HepG2 (cell line): Measurements from ENCODE around the gene PCTP. TPM values are rescaled to one million over a fixed set of nuclear protein-coding genes. Genes with fewer than 3 reads are reported as not detected.

Experiments used
- BHLHE40 ChIP-seq: IDR thresholded peaks from 2 replicates; pipeline ENCODE4 v1.6.1; 2011; ENCODE audit warnings: low read length, improper control_type of control experiment
- FOSL2 ChIP-seq: sonication (generic); formaldehyde crosslinking; IDR thresholded peaks from 2 replicates; pipeline ENCODE4 v1.4.0; 2020; ENCODE audit warnings: missing genetic modification reagents
- HHEX ChIP-seq: IDR thresholded peaks from 2 replicates; pipeline ENCODE4 v1.6.1; 2016; ENCODE audit warnings: control low read depth
- HOXA5 ChIP-seq: sonication (generic); formaldehyde crosslinking; IDR thresholded peaks from 2 replicates; pipeline ENCODE4 v1.4.0; 2020; ENCODE audit warnings: missing genetic modification reagents
- MXD4 ChIP-seq: IDR thresholded peaks from 2 replicates; pipeline ENCODE4 v1.6.1; 2016; ENCODE audit warnings: mild to moderate bottlenecking, missing biosample characterization, missing genetic modification reagents
- POGZ ChIP-seq: sonication (generic); formaldehyde crosslinking; IDR thresholded peaks from 2 replicates; pipeline ENCODE4 v1.4.0; 2020; ENCODE audit warnings: mild to moderate bottlenecking, missing genetic modification reagents
- RAD21 ChIP-seq: fragments of 450-650 bp; formaldehyde crosslinking; IDR thresholded peaks from 2 replicates; pipeline ENCODE4 v1.5.0; 2020; ENCODE audit warnings: mild to moderate bottlenecking
- SMYD3 ChIP-seq: sonication (generic); formaldehyde crosslinking; IDR thresholded peaks from 2 replicates; pipeline ENCODE4 v1.8.1; 2023; ENCODE audit warnings: mild to moderate bottlenecking, missing genetic modification reagents
- SRSF4 ChIP-seq: fragments of 200-400 bp; formaldehyde crosslinking; IDR thresholded peaks from one replicate; pipeline ENCODE4 v1.6.1; 2018; ENCODE audit warnings: mild to moderate bottlenecking, low read depth, low read length, moderate library complexity; ENCODE audit not compliant: poor library complexity, severe bottlenecking
- ZFP36L1 ChIP-seq: sonication (generic); formaldehyde crosslinking; IDR thresholded peaks from 2 replicates; pipeline ENCODE4 v1.8.0; 2022; ENCODE audit warnings: mild to moderate bottlenecking, missing genetic modification reagents, moderate library complexity
- ZNF263 ChIP-seq: sonication (generic); formaldehyde crosslinking; IDR thresholded peaks from 2 replicates; pipeline ENCODE4 v1.4.0; 2020; ENCODE audit warnings: missing genetic modification reagents
- ZNF33B ChIP-seq: sonication (generic); formaldehyde crosslinking; IDR thresholded peaks from 2 replicates; pipeline ENCODE4 v1.5.1; 2020; ENCODE audit warnings: mild to moderate bottlenecking, missing genetic modification reagents
- ZNF501 ChIP-seq: sonication (generic); formaldehyde crosslinking; IDR thresholded peaks from 2 replicates; pipeline ENCODE4 v1.5.1; 2020; ENCODE audit warnings: mild to moderate bottlenecking, moderate library complexity, missing genetic modification reagents
- ZNF629 ChIP-seq: sonication (generic); formaldehyde crosslinking; conservative IDR thresholded peaks from 2 replicates; pipeline ENCODE4 v1.5.0; 2020; ENCODE audit warnings: missing genetic modification reagents
- ZNF7 ChIP-seq: IDR thresholded peaks from 2 replicates; pipeline ENCODE4 v1.6.1; 2016; ENCODE audit warnings: missing biosample characterization, missing genetic modification reagents
- polyA plus RNA-seq, 8 experiments: library from polyadenylated mRNA; depleted of rRNA in 3 of 8; stranded (reverse) in 7 of 8; unstranded in 1 of 8; fragments of >200 nt; fragmentation: Illumina TruSeq in 4 of 8; extraction: Trizol in 4 of 8; gene quantifications; 2 replicates each; pipeline versions ENCODE4 v1.2.1 to v1.2.3, GENCODE V29; 2011 to 2016; ENCODE audit warnings: low read depth in 4 of 8, missing spikeins in 1 of 8, mixed read lengths in 1 of 8; ENCODE audit not compliant: insufficient read depth in 1 of 8
- total RNA-seq, 5 experiments: library from RNA; depleted of rRNA; stranded (reverse); fragments of >200 nt; fragmentation: Illumina TruSeq; extraction: Trizol; gene quantifications; 2 replicates each; pipeline ENCODE4 v1.2.3, GENCODE V29; 2016; ENCODE audit warnings: low read depth in 1 of 5
- TF ChIP-seq, protein P1 (sequence below): sonication (generic); formaldehyde crosslinking; IDR thresholded peaks from 2 replicates; pipeline ENCODE4 v1.4.0; 2020; ENCODE audit warnings: missing genetic modification reagents, borderline replicate concordance
- TF ChIP-seq, protein P2 (sequence below): sonication (generic); formaldehyde crosslinking; IDR thresholded peaks from 2 replicates; pipeline ENCODE4 v1.4.0; 2020; ENCODE audit warnings: missing genetic modification reagents, mild to moderate bottlenecking, borderline replicate concordance
- TF ChIP-seq, protein P3 (sequence below): sonication (generic); formaldehyde crosslinking; IDR thresholded peaks from 2 replicates; pipeline ENCODE4 v1.5.0; 2020; ENCODE audit warnings: missing genetic modification reagents, mild to moderate bottlenecking, borderline replicate concordance
- TF ChIP-seq, protein P4 (sequence below): sonication (generic); formaldehyde crosslinking; IDR thresholded peaks from 2 replicates; pipeline ENCODE4 v1.8.1; 2023; ENCODE audit warnings: mild to moderate bottlenecking, inconsistent platforms, moderate library complexity, missing genetic modification reagents, borderline replicate concordance
- TF ChIP-seq, protein P5 (sequence below): sonication (generic); formaldehyde crosslinking; IDR thresholded peaks from 2 replicates; pipeline ENCODE4 v1.4.0; 2020; ENCODE audit warnings: missing genetic modification reagents

The PCTP gene
- total and polyA plus RNA-seq, 2 of the 13 experiments (the other 11 are each of a cell fraction or from before 2014, with no cell fraction given), result 37.1 to 50.7 TPM

DNA sequence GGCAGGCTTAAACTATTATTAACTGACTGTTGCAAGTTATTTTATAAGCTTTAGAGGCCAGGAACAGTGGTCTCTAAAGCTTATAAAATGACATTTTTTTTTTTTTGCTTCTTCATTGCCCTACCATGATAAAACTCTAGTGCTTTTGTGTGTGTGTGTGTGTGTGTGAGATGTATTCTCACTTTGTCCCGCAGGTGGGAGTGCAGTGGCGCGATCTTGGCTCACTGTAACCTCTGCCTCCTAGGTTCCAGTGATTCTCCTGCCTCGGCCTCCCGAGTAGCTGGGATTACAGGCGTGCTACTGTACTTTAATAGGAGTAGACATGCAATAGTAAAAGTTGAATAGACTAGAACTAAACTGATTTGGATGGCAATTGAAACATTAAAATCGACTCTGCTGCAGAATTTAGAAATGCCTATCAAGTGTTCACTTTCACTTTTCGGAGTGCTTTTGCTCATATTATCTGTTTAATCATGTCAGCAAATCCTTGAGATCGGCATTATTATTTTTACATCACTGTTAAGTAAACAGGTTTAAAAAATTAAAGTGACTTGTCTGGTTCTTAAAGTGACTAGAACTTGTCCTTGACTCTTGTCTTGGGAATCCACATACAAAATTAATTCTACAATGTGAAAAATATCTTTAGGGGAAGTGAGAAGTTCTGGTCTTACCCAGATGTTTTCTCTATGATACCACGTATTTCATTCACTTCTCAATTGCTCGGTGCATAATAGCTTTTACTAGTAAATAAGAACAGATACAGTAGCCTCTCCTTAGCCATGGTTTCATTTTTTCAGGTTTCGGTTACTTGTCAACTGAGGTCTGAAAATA lies 8.4 kb upstream of the PCTP start (continued):
- TF ChIP-seq, protein P1, sequence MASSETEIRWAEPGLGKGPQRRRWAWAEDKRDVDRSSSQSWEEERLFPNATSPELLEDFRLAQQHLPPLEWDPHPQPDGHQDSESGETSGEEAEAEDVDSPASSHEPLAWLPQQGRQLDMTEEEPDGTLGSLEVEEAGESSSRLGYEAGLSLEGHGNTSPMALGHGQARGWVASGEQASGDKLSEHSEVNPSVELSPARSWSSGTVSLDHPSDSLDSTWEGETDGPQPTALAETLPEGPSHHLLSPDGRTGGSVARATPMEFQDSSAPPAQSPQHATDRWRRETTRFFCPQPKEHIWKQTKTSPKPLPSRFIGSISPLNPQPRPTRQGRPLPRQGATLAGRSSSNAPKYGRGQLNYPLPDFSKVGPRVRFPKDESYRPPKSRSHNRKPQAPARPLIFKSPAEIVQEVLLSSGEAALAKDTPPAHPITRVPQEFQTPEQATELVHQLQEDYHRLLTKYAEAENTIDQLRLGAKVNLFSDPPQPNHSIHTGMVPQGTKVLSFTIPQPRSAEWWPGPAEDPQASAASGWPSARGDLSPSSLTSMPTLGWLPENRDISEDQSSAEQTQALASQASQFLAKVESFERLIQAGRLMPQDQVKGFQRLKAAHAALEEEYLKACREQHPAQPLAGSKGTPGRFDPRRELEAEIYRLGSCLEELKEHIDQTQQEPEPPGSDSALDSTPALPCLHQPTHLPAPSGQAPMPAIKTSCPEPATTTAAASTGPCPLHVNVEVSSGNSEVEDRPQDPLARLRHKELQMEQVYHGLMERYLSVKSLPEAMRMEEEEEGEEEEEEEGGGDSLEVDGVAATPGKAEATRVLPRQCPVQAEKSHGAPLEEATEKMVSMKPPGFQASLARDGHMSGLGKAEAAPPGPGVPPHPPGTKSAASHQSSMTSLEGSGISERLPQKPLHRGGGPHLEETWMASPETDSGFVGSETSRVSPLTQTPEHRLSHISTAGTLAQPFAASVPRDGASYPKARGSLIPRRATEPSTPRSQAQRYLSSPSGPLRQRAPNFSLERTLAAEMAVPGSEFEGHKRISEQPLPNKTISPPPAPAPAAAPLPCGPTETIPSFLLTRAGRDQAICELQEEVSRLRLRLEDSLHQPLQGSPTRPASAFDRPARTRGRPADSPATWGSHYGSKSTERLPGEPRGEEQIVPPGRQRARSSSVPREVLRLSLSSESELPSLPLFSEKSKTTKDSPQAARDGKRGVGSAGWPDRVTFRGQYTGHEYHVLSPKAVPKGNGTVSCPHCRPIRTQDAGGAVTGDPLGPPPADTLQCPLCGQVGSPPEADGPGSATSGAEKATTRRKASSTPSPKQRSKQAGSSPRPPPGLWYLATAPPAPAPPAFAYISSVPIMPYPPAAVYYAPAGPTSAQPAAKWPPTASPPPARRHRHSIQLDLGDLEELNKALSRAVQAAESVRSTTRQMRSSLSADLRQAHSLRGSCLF (CRISPR knock-in tag), result no peak
- TF ChIP-seq BHLHE40, result no peak
- TF ChIP-seq ZFP36L1 (CRISPR knock-in tag), result no peak
- TF ChIP-seq SRSF4, result no peak
- no peak for TF ChIP-seq SMYD3 (CRISPR knock-in tag)
- peak; percentile 42; the same call in 1 of the 2 replicates for TF ChIP-seq POGZ (CRISPR knock-in tag)
- TF ChIP-seq, protein P2, sequence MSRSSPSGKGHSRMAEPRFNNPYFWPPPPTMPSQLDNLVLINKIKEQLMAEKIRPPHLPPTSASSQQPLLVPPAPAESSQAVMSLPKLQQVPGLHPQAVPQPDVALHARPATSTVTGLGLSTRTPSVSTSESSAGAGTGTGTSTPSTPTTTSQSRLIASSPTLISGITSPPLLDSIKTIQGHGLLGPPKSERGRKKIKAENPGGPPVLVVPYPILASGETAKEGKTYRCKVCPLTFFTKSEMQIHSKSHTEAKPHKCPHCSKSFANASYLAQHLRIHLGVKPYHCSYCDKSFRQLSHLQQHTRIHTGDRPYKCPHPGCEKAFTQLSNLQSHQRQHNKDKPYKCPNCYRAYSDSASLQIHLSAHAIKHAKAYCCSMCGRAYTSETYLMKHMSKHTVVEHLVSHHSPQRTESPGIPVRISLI (CRISPR knock-in tag), result no peak
- TF ChIP-seq, protein P3, sequence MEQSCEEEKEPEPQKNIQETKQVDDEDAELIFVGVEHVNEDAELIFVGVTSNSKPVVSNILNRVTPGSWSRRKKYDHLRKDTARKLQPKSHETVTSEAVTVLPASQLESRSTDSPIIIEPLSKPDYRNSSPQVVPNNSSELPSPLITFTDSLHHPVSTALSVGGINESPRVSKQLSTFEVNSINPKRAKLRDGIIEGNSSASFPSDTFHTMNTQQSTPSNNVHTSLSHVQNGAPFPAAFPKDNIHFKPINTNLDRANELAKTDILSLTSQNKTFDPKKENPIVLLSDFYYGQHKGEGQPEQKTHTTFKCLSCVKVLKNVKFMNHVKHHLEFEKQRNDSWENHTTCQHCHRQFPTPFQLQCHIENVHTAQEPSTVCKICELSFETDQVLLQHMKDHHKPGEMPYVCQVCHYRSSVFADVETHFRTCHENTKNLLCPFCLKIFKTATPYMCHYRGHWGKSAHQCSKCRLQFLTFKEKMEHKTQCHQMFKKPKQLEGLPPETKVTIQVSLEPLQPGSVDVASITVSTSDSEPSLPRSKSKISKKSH (CRISPR knock-in tag), result no peak
- TF ChIP-seq, protein P4, sequence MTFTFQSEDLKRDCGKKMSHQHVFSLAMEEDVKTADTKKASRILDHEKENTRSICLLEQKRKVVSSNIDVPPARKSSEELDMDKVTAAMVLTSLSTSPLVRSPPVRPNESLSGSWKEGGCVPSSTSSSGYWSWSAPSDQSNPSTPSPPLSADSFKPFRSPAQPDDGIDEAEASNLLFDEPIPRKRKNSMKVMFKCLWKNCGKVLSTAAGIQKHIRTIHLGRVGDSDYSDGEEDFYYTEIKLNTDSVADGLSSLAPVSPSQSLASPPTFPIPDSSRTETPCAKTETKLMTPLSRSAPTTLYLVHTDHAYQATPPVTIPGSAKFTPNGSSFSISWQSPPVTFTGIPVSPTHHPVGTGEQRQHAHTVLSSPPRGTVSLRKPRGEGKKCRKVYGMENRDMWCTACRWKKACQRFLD (CRISPR knock-in tag), result no peak
- no peak for TF ChIP-seq ZNF501 (CRISPR knock-in tag)
- TF ChIP-seq ZNF7 (CRISPR knock-in tag), result no peak
- TF ChIP-seq RAD21, result peak; percentile 76
- TF ChIP-seq HHEX (CRISPR knock-in tag), result no peak
- no peak for TF ChIP-seq MXD4
- no peak for TF ChIP-seq ZNF33B (CRISPR knock-in tag)
- TF ChIP-seq HOXA5 (CRISPR knock-in tag), result no peak
- TF ChIP-seq, protein P5, sequence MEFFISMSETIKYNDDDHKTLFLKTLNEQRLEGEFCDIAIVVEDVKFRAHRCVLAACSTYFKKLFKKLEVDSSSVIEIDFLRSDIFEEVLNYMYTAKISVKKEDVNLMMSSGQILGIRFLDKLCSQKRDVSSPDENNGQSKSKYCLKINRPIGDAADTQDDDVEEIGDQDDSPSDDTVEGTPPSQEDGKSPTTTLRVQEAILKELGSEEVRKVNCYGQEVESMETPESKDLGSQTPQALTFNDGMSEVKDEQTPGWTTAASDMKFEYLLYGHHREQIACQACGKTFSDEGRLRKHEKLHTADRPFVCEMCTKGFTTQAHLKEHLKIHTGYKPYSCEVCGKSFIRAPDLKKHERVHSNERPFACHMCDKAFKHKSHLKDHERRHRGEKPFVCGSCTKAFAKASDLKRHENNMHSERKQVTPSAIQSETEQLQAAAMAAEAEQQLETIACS (CRISPR knock-in tag), result no peak
- no peak for TF ChIP-seq ZNF629 (CRISPR knock-in tag)
- TF ChIP-seq ZNF263, result no peak
- TF ChIP-seq FOSL2 (CRISPR knock-in tag), result peak; percentile 21; the same call in 1 of the 2 replicates
